Measurements from ENCODE around the gene DDHD1. TPM values are rescaled to one million over a fixed set of nuclear protein-coding genes. Genes with fewer than 3 reads are reported as not detected.
A peak's percentile ranks its signal among the peaks of the same experiment; 100 is the strongest.
"Not testable (repeated sequence)": the region's sequence is repeated elsewhere in the genome, so short reads cannot be mapped to it uniquely, and the experiment has no call there.

The DDHD1 gene
- total RNA-seq, 1 donor from 2014 or later = 6.7 TPM

GRCh38 chr14:53127832-53128231 is 25.3 kb downstream of the DDHD1 start:
- Histone ChIP-seq H3K4me1 (peaks cover 17% of the 10 kb centered on the region), H3K27ac (replicated peaks) (no peak overlapping the region), H3K36me3 (no peaks in the 10 kb centered on the region), H3K9me3 (replicated peaks) (no peaks in the 10 kb centered on the region), H3K27me3 (ENCODE audit: low read depth) (no peaks in the 10 kb centered on the region), H3K4me3 (no peak overlapping the region)
- intact Hi-C loops (cut with micrococcal nuclease) = no loop called here
- DNase-seq = no peak
- no peak for TF ChIP-seq CTCF (IDR thresholded peaks at IDR 0.05; ENCODE audit: borderline replicate concordance)

- Histone ChIP-seq H3K4me3 (peak overlapping the region; percentile 40), H3K36me3 (no peaks in the 10 kb centered on the region), H3K9me3 (replicated peaks) (no peaks in the 10 kb centered on the region), H3K27me3 (ENCODE audit: low read depth) (no peaks in the 10 kb centered on the region), H3K4me1 (peaks cover 17% of the 10 kb centered on the region), H3K27ac (replicated peaks) (peak overlapping the region; percentile 35)
- DNase-seq = no peak
- intact Hi-C loops (cut with micrococcal nuclease) = no loop called here
- TF ChIP-seq CTCF (IDR thresholded peaks at IDR 0.05; ENCODE audit: borderline replicate concordance) = no peak
Observed at GRCh38 chr14:53127151-53127550, 26.0 kb downstream of the DDHD1 start.

GRCh38 chr14:53126731-53127130 is 26.4 kb downstream of the DDHD1 start:
- Histone ChIP-seq H3K27me3 (ENCODE audit: low read depth) (no peaks in the 10 kb centered on the region), H3K4me3 (peak overlapping the region; percentile 40), H3K4me1 (peaks cover 17% of the 10 kb centered on the region), H3K36me3 (no peaks in the 10 kb centered on the region), H3K27ac (replicated peaks) (peak overlapping the region; percentile 35), H3K9me3 (replicated peaks) (no peaks in the 10 kb centered on the region)
- intact Hi-C loops (cut with micrococcal nuclease) = no loop called here
- DNase-seq = no peak
- TF ChIP-seq CTCF (IDR thresholded peaks at IDR 0.05; ENCODE audit: borderline replicate concordance) = no peak

- no peak for DNase-seq
- no peak for TF ChIP-seq CTCF (IDR thresholded peaks at IDR 0.05; ENCODE audit: borderline replicate concordance)
Observed at GRCh38 chr14:53124786-53125185, 28.3 kb downstream of the DDHD1 start.

GRCh38 chr14:53121419-53121818 is 31.7 kb downstream of the DDHD1 start:
- DNase-seq; intact Hi-C loops (cut with micrococcal nuclease); H3K4me3 ChIP-seq; H3K36me3 ChIP-seq; H3K27ac ChIP-seq (replicated peaks); H3K4me1 ChIP-seq; H3K27me3 ChIP-seq (ENCODE audit: low read depth): not testable (repeated sequence)
- peaks cover 15% of the 10 kb centered on the region for H3K9me3 ChIP-seq (replicated peaks)

More at GRCh38 chr14:53124786-53125185, 28.3 kb downstream of the DDHD1 start:
- Histone ChIP-seq H3K4me3 (no peak overlapping the region), H3K36me3 (no peaks in the 10 kb centered on the region), H3K4me1 (peaks cover 17% of the 10 kb centered on the region), H3K27me3 (ENCODE audit: low read depth) (no peaks in the 10 kb centered on the region), H3K9me3 (replicated peaks) (peaks cover 15% of the 10 kb centered on the region), H3K27ac (replicated peaks) (no peak overlapping the region)
- intact Hi-C loops (cut with micrococcal nuclease) = no loop called here

- H3K36me3 ChIP-seq; H3K27ac ChIP-seq (replicated peaks); intact Hi-C loops (cut with micrococcal nuclease); H3K4me1 ChIP-seq; DNase-seq; H3K4me3 ChIP-seq; H3K27me3 ChIP-seq (ENCODE audit: low read depth): not testable (repeated sequence)
- H3K9me3 ChIP-seq (replicated peaks) = peaks cover 15% of the 10 kb centered on the region
Observed at GRCh38 chr14:53117479-53117878, 35.6 kb downstream of the DDHD1 start.

- no peak for DNase-seq
- H3K27ac ChIP-seq (replicated peaks) = no peak overlapping the region
- intact Hi-C loops (cut with micrococcal nuclease) = no loop called here
- no peaks in the 10 kb centered on the region for H3K36me3 ChIP-seq
- no peaks in the 10 kb centered on the region for H3K27me3 ChIP-seq (ENCODE audit: low read depth)
- H3K4me3 ChIP-seq = no peak overlapping the region
- H3K4me1 ChIP-seq = no peaks in the 10 kb centered on the region
- TF ChIP-seq CTCF (IDR thresholded peaks at IDR 0.05; ENCODE audit: borderline replicate concordance) = no peak
- no peaks in the 10 kb centered on the region for H3K9me3 ChIP-seq (replicated peaks)
Observed at GRCh38 chr14:53113989-53114388, 39.1 kb downstream of the DDHD1 start.

Measured in left ventricle myocardium inferior (tissue), 1 donor.